DMS153 (cell line): ENCODE data around the gene HOXB5.

Experiments used
- DNase-seq: peaks from one replicate; lab custom pipeline; 2025; lab: John Stamatoyannopoulos, UW

HOXB5 gene

GRCh38 chr17:48615963-48616716 is 22.6 kb upstream of the HOXB5 start:
- no peak for DNase-seq

GRCh38 chr17:48615047-48615962 is 21.7 kb upstream of the HOXB5 start, which contains the start of gene HOXB8:
Gene HOXB8, minus strand, starts transcription at chr17:48615292. Its CDS starts 588 bp downstream, at chr17:48614704.
- DNase-seq = no peak

- no peak for DNase-seq
These were observed 20.5 kb upstream of the HOXB5 start for GRCh38 chr17:48613862-48614694.

- peak; percentile 8 for DNase-seq
These were observed 19.5 kb upstream of the HOXB5 start for GRCh38 chr17:48612854-48613691.

GRCh38 chr17:48612456-48612853 is 18.9 kb upstream of the HOXB5 start:
- no peak for DNase-seq

- DNase-seq = peak; percentile 63
These were observed 18.3 kb upstream of the HOXB5 start for GRCh38 chr17:48611681-48612455.

GRCh38 chr17:48611213-48611612 is 17.6 kb upstream of the HOXB5 start:
- DNase-seq = no peak

GRCh38 chr17:48610282-48611211 is 17.0 kb upstream of the HOXB5 start, which contains the start of gene HOXB7:
Gene HOXB7, minus strand, starts transcription at chr17:48611017. Its CDS starts 99 bp downstream, at chr17:48610918.
- DNase-seq = peak; percentile 45

- DNase-seq = no peak
These were observed 16.2 kb upstream of the HOXB5 start for GRCh38 chr17:48609759-48610281.

GRCh38 chr17:48609033-48609432 is 15.5 kb upstream of the HOXB5 start:
- no peak for DNase-seq

GRCh38 chr17:48608494-48608834 is 14.9 kb upstream of the HOXB5 start:
- DNase-seq = no peak

GRCh38 chr17:48606892-48607614 is 13.5 kb upstream of the HOXB5 start:
- DNase-seq = no peak

GRCh38 chr17:48605991-48606891 is 12.7 kb upstream of the HOXB5 start:
- DNase-seq = no peak

GRCh38 chr17:48605409-48605919 is 11.9 kb upstream of the HOXB5 start:
- DNase-seq = no peak

GRCh38 chr17:48604770-48605329 is 11.3 kb upstream of the HOXB5 start, which contains the start of gene HOXB6:
Gene HOXB6, minus strand, starts transcription at chr17:48604986. Its CDS starts 6,836 bp downstream, at chr17:48598150.
- DNase-seq = no peak

- DNase-seq = peak; percentile 24
These were observed 10.6 kb upstream of the HOXB5 start for GRCh38 chr17:48603959-48604769.
